Breast epithelium (tissue), 4 donors: ENCODE data around the gene KLHDC8A. TPM values are rescaled to one million over a fixed set of nuclear protein-coding genes. Genes with fewer than 3 reads are reported as not detected.

Experiments used
- DNase-seq, 2 donors: peaks; one replicate each; pipeline ENCODE4 v3.0.0-alpha.2; 2019; ENCODE audit warnings: low spot score in 2 of 2
- H3K27ac ChIP-seq, 2 donors: fragments of 200-600 bp; sonication (generic) in 1 of 2; one replicate each; pipeline ENCODE4 v1.5.1; 2016 to 2019; ENCODE audit warnings: mild to moderate bottlenecking in 1 of 2
- H3K27me3 ChIP-seq, 2 donors: fragments of 200-600 bp; sonication (generic) in 1 of 2; one replicate each; pipeline versions ENCODE4 v1.5.1 to v1.6.0; 2017 to 2019; ENCODE audit warnings: control low read depth in 1 of 2, mild to moderate bottlenecking in 1 of 2
- H3K36me3 ChIP-seq: fragments of 200-600 bp; one replicate; pipeline ENCODE4 v1.5.1; 2019
- H3K4me1 ChIP-seq, 2 donors: fragments of 200-600 bp; sonication (generic); one replicate each; pipeline ENCODE4 v1.5.1; 2016 to 2019; ENCODE audit warnings: control low read depth in 1 of 2
- H3K4me3 ChIP-seq, 3 donors: fragments of 200-600 bp; sonication (generic); 1 replicate in 2 of 3; 2 replicates in 1 of 3; pipeline ENCODE4 v1.5.1; 2016 to 2019; ENCODE audit warnings: mild to moderate bottlenecking in 3 of 3, moderate library complexity in 2 of 3
- H3K9me3 ChIP-seq, 2 donors: fragments of 200-600 bp; sonication (generic) in 1 of 2; one replicate each; pipeline ENCODE4 v1.5.1; 2016 to 2019; ENCODE audit warnings: control low read depth in 1 of 2
- POLR2A ChIP-seq: fragments of 450-650 bp; IDR thresholded peaks from one replicate; pipeline ENCODE4 v1.6.1; 2016; ENCODE audit warnings: antibody characterized with exemption, mild to moderate bottlenecking, moderate library complexity
- POLR2AphosphoS5 ChIP-seq, 3 donors: sonication (generic); formaldehyde crosslinking; IDR thresholded peaks; one replicate each; pipeline ENCODE4 v1.6.1; 2017; ENCODE audit warnings: antibody characterized with exemption in 3 of 3
- intact Hi-C: fragments of 100-400 bp; cut with DNase I; formaldehyde crosslinking; loops from one replicate; pipeline ENCODE4 v1.15.1; 2023; ENCODE audit warnings: low total_unique reads
- total RNA-seq, 3 donors: library from RNA; depleted of rRNA; stranded (reverse); fragments of >200 nt; gene quantifications; one replicate each; pipeline ENCODE4 v1.1.0, GENCODE V29; 2016
- TF ChIP-seq, protein P1 (sequence below), 3 donors: fragments of 450-650 bp; IDR thresholded peaks; one replicate each; pipeline ENCODE4 v1.5.1; 2016 to 2017; ENCODE audit warnings: antibody characterized with exemption in 3 of 3, mild to moderate bottlenecking in 3 of 3, moderate library complexity in 3 of 3

KLHDC8A gene
- total RNA-seq, 3 donors from 2014 or later = not detected

DNA sequence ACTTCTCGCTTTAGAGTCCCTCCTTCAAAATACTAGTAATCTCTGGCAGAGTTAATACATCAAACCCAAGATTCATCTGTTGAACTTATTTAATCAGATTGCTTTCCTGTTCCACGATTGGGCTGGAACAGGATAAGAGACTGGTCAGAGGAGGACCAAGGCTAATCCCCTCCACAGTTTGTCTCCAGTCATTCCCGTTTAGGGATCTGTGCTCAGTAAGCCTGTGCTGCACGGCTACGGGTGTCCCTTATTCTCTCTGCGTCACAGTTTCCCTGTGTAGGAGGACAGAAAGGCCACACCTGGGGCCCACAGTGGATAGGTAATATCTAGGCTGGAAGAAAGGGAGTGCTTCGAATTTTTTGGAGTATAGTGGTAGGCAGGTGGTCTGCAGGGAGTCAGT lies 18.7 kb downstream of the KLHDC8A start:
- TF ChIP-seq POLR2A (no peak), POLR2AphosphoS5 (IDR thresholded peaks at IDR 0.05) (no peak)
- TF ChIP-seq, protein P1, sequence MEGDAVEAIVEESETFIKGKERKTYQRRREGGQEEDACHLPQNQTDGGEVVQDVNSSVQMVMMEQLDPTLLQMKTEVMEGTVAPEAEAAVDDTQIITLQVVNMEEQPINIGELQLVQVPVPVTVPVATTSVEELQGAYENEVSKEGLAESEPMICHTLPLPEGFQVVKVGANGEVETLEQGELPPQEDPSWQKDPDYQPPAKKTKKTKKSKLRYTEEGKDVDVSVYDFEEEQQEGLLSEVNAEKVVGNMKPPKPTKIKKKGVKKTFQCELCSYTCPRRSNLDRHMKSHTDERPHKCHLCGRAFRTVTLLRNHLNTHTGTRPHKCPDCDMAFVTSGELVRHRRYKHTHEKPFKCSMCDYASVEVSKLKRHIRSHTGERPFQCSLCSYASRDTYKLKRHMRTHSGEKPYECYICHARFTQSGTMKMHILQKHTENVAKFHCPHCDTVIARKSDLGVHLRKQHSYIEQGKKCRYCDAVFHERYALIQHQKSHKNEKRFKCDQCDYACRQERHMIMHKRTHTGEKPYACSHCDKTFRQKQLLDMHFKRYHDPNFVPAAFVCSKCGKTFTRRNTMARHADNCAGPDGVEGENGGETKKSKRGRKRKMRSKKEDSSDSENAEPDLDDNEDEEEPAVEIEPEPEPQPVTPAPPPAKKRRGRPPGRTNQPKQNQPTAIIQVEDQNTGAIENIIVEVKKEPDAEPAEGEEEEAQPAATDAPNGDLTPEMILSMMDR (IDR thresholded peaks at IDR 0.05) = no peak
- intact Hi-C loops = no loop called here
- no peaks in the 10 kb centered on the region for H3K4me1 ChIP-seq
- no peak overlapping the region for H3K4me3 ChIP-seq
- H3K27me3 ChIP-seq = no peaks in the 10 kb centered on the region
- no peak overlapping the region for H3K27ac ChIP-seq
- no peaks in the 10 kb centered on the region for H3K36me3 ChIP-seq
- DNase-seq = no peak
- no peaks in the 10 kb centered on the region for H3K9me3 ChIP-seq

DNA sequence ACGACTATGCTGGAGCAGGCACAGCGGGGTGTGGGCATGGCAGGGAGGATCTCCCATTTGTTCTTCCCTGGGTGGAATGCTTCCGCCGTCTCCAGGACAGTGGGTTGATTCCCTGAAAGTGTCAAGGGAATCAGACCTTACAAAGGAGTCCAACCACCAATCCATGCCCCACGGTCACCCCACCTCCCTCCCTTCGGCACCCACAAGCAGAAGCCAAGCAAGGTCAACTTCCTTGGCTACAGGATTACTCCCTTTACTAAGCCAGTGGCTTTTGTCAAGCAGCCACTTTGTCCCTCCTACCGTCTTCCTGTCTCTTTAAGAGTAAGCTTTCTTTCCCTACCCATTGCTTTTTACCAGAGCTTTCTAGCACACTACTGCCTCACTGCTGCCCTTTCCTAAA lies 19.2 kb downstream of the KLHDC8A start:
- H3K9me3 ChIP-seq = no peaks in the 10 kb centered on the region
- no peak for DNase-seq
- TF ChIP-seq POLR2A (no peak), POLR2AphosphoS5 (IDR thresholded peaks at IDR 0.05) (no peak)
- TF ChIP-seq, protein P1 (IDR thresholded peaks at IDR 0.05) = no peak
- no peaks in the 10 kb centered on the region for H3K4me1 ChIP-seq
- intact Hi-C loops = no loop called here
- no peak overlapping the region for H3K4me3 ChIP-seq
- H3K36me3 ChIP-seq = no peaks in the 10 kb centered on the region
- no peak overlapping the region for H3K27ac ChIP-seq
- H3K27me3 ChIP-seq = no peaks in the 10 kb centered on the region

DNA sequence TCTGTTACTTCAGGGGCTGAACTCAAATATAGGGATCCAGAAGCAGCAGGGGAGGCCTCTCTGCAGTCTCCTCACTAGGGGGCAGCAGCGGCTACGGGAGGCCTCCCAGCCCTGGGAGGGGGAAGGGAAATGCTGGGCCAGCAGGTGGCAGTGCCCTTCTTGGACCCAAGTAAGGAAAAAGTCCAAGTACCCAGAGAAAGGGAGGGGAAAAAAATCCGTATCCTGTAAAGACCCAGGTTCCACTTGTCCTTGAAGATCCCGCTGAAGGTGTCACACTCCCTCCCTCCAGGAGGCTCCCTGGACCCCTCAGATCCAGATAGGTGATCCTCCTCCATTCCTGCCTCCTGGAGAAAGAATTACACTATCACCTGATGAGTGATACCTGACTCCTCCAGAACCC lies 21.0 kb downstream of the KLHDC8A start:
- Histone ChIP-seq H3K27me3 (no peaks in the 10 kb centered on the region), H3K9me3 (no peaks in the 10 kb centered on the region), H3K27ac (no peak overlapping the region), H3K36me3 (no peaks in the 10 kb centered on the region), H3K4me1 (no peaks in the 10 kb centered on the region), H3K4me3 (no peak overlapping the region)
- peak; percentile 60 to 72 for DNase-seq
- TF ChIP-seq, protein P1 (IDR thresholded peaks at IDR 0.05) = peak; percentile 70 to 94 (median 76)
- TF ChIP-seq POLR2A = no peak
- intact Hi-C loops = no loop called here

DNA sequence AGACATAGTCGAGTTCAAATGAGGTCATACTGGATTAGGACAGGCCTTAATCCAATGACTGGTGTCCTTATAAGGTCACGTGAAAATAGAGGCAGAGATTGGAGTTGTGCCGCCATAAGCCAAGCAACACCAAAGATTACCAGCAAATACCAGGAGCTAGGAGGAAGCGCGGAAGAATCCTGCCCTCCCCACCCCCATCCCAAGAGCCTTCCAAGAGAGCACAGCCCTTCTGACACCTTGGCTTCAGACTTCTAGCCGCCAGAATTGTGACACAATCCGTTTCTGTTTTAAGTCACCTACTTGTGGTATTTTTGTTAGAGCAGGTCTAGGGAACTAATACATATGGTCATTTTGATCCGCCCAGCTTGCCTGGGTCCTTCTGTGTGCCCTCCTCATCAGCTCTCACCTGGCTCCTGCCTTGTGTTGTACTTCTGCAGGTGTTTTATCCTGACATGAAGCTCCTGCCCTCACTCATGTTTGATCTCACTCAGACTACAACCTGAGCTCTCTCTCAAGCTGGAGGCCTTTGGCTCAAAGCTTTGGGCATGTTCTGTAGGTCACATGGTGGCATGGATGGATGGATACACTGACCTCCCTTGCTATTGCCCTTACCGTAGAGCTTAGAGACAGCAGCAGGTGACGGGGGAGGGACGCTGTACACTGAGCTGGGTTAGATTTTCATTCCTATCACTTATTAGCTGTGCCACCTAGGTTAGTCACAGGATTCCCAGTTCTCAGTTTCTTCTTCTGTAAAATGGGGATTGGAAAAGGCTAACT lies 24.5 kb downstream of the KLHDC8A start:
- H3K4me3 ChIP-seq = no peak overlapping the region
- H3K9me3 ChIP-seq = no peaks in the 10 kb centered on the region
- DNase-seq = no peak
- intact Hi-C loops = no loop called here
- TF ChIP-seq POLR2A (no peak), POLR2AphosphoS5 (IDR thresholded peaks at IDR 0.05) (no peak)
- TF ChIP-seq, protein P1 (IDR thresholded peaks at IDR 0.05) = no peak
- no peaks in the 10 kb centered on the region for H3K27me3 ChIP-seq
- no peak overlapping the region for H3K27ac ChIP-seq
- no peaks in the 10 kb centered on the region for H3K36me3 ChIP-seq
- no peaks in the 10 kb centered on the region for H3K4me1 ChIP-seq

DNA sequence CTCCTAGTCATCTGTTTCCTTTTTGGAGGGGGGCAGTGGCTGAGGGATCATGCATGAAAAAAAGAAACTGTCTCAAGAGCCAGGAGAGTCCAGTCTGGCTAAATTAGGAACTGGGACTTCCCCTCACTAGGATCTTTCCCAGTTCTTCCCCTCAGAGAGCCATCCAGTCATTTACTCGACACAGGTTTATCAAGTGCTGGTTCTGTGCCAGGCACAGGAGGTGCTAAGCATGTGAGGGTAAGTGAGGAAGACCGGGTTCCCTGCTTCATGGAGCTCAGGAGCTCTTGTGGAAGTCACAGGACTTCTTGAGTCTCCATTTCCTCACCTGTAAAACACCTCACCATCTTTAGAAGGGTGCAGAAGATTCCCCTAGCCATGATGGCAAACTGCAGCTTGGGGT lies 26.6 kb downstream of the KLHDC8A start:
- intact Hi-C loops = no loop called here
- TF ChIP-seq, protein P1 (IDR thresholded peaks at IDR 0.05) = no peak
- TF ChIP-seq POLR2A = no peak
- TF ChIP-seq POLR2AphosphoS5 (IDR thresholded peaks at IDR 0.05) = no peak
- no peak overlapping the region for H3K27ac ChIP-seq
- H3K4me1 ChIP-seq = no peaks in the 10 kb centered on the region
- H3K9me3 ChIP-seq = no peaks in the 10 kb centered on the region
- H3K27me3 ChIP-seq = peaks cover 0 to 6% of the 10 kb centered on the region in 2 donors
- H3K4me3 ChIP-seq = no peak overlapping the region
- DNase-seq = no peak
- no peaks in the 10 kb centered on the region for H3K36me3 ChIP-seq
